PC-3 (cell line): Measurements from ENCODE around the gene NEFH.

ENCODE experiments used
- EZH2 ChIP-seq: fragments of 300-600 bp; sonication (generic); IDR thresholded peaks from one replicate; pipeline ENCODE4 v1.6.1; 2017; ENCODE audit warnings: antibody characterized with exemption, mild to moderate bottlenecking, low read length; ENCODE audit not compliant: unreplicated experiment
- EZH2phosphoT487 ChIP-seq: fragments of 300-600 bp; sonication (generic); IDR thresholded peaks from 2 replicates; pipeline ENCODE4 v1.6.1; 2018; ENCODE audit warnings: mild to moderate bottlenecking, antibody characterized with exemption, low read length, borderline replicate concordance
- TF ChIP-seq, protein P1 (sequence below): fragments of 300-600 bp; sonication (generic); conservative IDR thresholded peaks from 2 replicates; pipeline ENCODE4 v1.5.1; 2017; ENCODE audit warnings: antibody characterized with exemption, low read depth, mild to moderate bottlenecking, low read length

DNA sequence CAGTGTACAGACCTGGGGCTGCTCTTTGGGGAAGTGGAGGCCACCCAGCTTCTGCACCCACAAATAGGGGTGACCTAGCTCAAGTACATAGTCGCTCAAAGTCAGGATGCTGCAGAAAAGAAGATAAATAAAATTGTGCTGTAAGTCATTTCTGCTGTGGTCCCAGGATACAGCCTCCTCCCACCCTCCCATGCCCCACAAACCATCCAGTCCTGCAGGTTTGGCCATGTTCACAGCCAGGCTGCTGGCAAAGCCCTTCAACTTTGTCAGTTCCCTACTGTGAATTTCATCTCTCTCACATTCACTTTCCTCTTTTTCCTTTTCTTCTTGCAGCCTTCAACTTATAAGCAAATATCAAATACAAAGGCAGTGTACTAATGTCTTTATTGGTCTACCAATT lies 40.0 kb downstream of the NEFH start:
- TF ChIP-seq, protein P1, sequence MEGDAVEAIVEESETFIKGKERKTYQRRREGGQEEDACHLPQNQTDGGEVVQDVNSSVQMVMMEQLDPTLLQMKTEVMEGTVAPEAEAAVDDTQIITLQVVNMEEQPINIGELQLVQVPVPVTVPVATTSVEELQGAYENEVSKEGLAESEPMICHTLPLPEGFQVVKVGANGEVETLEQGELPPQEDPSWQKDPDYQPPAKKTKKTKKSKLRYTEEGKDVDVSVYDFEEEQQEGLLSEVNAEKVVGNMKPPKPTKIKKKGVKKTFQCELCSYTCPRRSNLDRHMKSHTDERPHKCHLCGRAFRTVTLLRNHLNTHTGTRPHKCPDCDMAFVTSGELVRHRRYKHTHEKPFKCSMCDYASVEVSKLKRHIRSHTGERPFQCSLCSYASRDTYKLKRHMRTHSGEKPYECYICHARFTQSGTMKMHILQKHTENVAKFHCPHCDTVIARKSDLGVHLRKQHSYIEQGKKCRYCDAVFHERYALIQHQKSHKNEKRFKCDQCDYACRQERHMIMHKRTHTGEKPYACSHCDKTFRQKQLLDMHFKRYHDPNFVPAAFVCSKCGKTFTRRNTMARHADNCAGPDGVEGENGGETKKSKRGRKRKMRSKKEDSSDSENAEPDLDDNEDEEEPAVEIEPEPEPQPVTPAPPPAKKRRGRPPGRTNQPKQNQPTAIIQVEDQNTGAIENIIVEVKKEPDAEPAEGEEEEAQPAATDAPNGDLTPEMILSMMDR = no peak
- TF ChIP-seq EZH2 (no peak), EZH2phosphoT487 (no peak)
